H7 (cell line): ENCODE measurements around the gene LRRC8E. TPM values are rescaled to one million over a fixed set of nuclear protein-coding genes. Genes with fewer than 3 reads are reported as not detected.

ENCODE experiments used
- DNase-seq: peaks from one replicate; pipeline ENCODE4 v3.0.0; 2012
- H3K27me3 ChIP-seq: 2 replicates; pipeline ENCODE4 v1.6.0; 2011; ENCODE audit warnings: mild to moderate bottlenecking, low read length; ENCODE audit not compliant: control insufficient read depth, insufficient read depth
- H3K36me3 ChIP-seq: replicated peaks from 2 replicates; pipeline ENCODE4 v1.5.1; 2011; ENCODE audit warnings: low read length; ENCODE audit not compliant: control insufficient read depth, insufficient read depth
- H3K4me3 ChIP-seq: 2 replicates; pipeline ENCODE4 v1.5.1; 2011; ENCODE audit warnings: low read depth, mild to moderate bottlenecking, control low read depth, low read length, moderate library complexity; ENCODE audit not compliant: insufficient read depth
- total RNA-seq: library from RNA; depleted of rRNA; stranded (reverse); fragments of >200 nt; shearing (Covaris generic); gene quantifications from 2 replicates; pipeline ENCODE4 v1.2.3, GENCODE V29; 2014; rRNA removed

LRRC8E gene
- total RNA-seq, 1 experiment from 2014 or later = 1.6 TPM

DNA sequence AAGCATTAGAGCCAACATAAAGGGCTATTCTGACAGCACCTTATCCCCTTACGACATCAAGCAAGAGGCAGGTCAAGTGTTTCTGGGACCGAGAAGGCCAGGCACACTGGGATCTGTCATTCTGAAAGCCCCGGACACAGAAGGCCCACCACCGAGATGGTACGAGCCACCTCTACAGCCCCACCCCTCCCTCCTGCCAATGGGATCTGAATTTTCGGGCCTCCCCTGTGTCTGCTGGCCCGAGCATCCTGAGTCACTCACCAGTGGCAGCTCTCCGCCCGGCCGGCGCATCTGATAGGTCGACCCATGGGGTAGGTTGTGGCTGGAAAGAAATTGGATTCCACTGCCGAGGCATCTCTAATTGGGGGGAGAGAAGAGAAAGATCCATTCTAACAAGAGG is 52.5 kb downstream of the LRRC8E start:
- Histone ChIP-seq H3K4me3 (no peak overlapping the region), H3K36me3 (peaks cover 16% of the 10 kb centered on the region), H3K27me3 (no peaks in the 10 kb centered on the region)
- DNase-seq = no peak

DNA sequence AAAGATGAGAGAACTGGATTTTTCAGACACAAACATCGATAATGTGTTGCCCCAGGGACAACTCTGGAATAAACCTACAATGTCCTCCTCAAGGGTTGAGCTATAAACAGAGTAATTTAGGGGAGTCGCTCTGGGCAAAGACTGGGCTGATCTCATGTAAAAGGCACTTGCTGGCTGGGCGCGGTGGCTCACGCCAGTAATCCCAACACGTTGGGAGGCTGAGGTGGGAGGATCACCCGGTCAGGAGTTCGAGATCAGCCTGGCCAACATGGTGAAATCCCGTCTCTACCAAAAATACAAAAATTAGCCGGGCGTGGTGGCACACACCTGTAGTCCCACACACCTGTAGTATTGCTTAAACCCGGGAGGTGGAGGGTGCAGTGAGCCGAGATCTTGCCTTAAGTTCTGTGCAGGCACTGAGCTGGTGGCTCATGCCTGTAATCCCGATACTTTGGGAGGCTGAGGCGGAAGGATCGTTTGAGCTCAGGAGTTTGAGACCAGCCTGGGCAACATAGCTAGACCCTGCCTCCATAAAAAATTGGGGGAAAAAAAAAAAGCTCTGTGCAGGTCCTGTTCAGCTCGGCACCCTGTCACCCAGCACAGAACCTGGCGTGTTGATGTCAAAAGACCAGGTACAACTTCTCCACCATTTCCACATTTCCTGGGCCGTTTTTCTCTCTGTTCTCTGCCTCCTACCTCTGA is 53.7 kb downstream of the LRRC8E start:
- Histone ChIP-seq H3K36me3 (peaks cover 14% of the 10 kb centered on the region), H3K27me3 (no peaks in the 10 kb centered on the region), H3K4me3 (no peak overlapping the region)
- DNase-seq = no peak

GRCh38 chr19:7942981-7943443 is 54.7 kb downstream of the LRRC8E start:
- Histone ChIP-seq H3K4me3 (peak overlapping the region; percentile 91), H3K36me3 (peaks cover 8% of the 10 kb centered on the region), H3K27me3 (no peaks in the 10 kb centered on the region)
- DNase-seq = no peak

- H3K27me3 ChIP-seq = no peaks in the 10 kb centered on the region
- peaks cover 8% of the 10 kb centered on the region for H3K36me3 ChIP-seq
- H3K4me3 ChIP-seq = peak within 1 kb of the TSS; percentile 91
- peak; percentile 99 for DNase-seq
Observed at GRCh38 chr19:7943444-7944176, 55.3 kb downstream of the LRRC8E start, which contains the start of gene TIMM44. TSS of gene TIMM44 (minus strand) at chr19:7943666. CDS start at chr19:7943651, 15 bp downstream.

GRCh38 chr19:7944177-7944761 is 56.0 kb downstream of the LRRC8E start:
- peak; percentile 89 for DNase-seq
- peak overlapping the region; percentile 69 for H3K4me3 ChIP-seq
- no peaks in the 10 kb centered on the region for H3K27me3 ChIP-seq
- H3K36me3 ChIP-seq = peaks cover 8% of the 10 kb centered on the region

GRCh38 chr19:7947939-7948338 is 59.6 kb downstream of the LRRC8E start:
- H3K27me3 ChIP-seq = no peaks in the 10 kb centered on the region
- DNase-seq = no peak
- no peak overlapping the region for H3K4me3 ChIP-seq
- no peaks in the 10 kb centered on the region for H3K36me3 ChIP-seq

Other genes starting within 250 kb of the LRRC8E start
- gene RETN, start 219.5 kb upstream of the LRRC8E start, total RNA-seq = not detected in 2 replicates
- gene MCEMP1, start 211.4 kb upstream of the LRRC8E start, total RNA-seq = not detected in 2 replicates
- 92.2 and 137 TPM in 2 replicates for gene TRAPPC5, start 207.7 kb upstream of the LRRC8E start, total RNA-seq
- gene FCER2, start 186.4 kb upstream of the LRRC8E start, total RNA-seq = not detected in 2 replicates
- gene CLEC4G, start 156.4 kb upstream of the LRRC8E start, total RNA-seq = not detected in 2 replicates
- gene CD209, start 141.0 kb upstream of the LRRC8E start, total RNA-seq = not detected in 2 replicates
- not detected in 2 replicates for gene CLEC4M, start 125.3 kb upstream of the LRRC8E start, total RNA-seq
- gene EVI5L, start 58.3 kb upstream of the LRRC8E start, total RNA-seq = 3.5 and 5.0 TPM in 2 replicates
- 0.14 and 0.22 TPM in 2 replicates for gene PRR36, start 14.1 kb upstream of the LRRC8E start, total RNA-seq
- 21.1 and 24.3 TPM in 2 replicates for gene MAP2K7, start 15.4 kb downstream of the LRRC8E start, total RNA-seq
- 1.7 TPM in 1 of 2 replicates, not detected in the other for gene TGFBR3L, start 26.3 kb downstream of the LRRC8E start, total RNA-seq
- gene SNAPC2, start 31.8 kb downstream of the LRRC8E start, total RNA-seq = 25.5 and 25.9 TPM in 2 replicates
- gene CTXN1, start 37.6 kb downstream of the LRRC8E start, total RNA-seq = 5.0 and 10.7 TPM in 2 replicates
- 110 and 131 TPM in 2 replicates for gene TIMM44, start 55.2 kb downstream of the LRRC8E start, total RNA-seq
- 85.4 and 86.8 TPM in 2 replicates for gene ELAVL1, start 117.1 kb downstream of the LRRC8E start, total RNA-seq
- 1.9 TPM in 1 of 2 replicates, not detected in the other for gene CCL25, start 164.2 kb downstream of the LRRC8E start, total RNA-seq